Measurements from ENCODE around the gene NMNAT3. TPM values are rescaled to one million over a fixed set of nuclear protein-coding genes. Genes with fewer than 3 reads are reported as not detected.

The NMNAT3 gene
- total RNA-seq, 1 experiment from 2014 or later: 1.3 TPM

GRCh38 chr3:139610886-139611285 lies 66.9 kb downstream of the NMNAT3 start:
- Mint-ChIP-seq H3K4me1 (peaks cover 14 to 20% of the 10 kb centered on the region in 2 experiments), H3K4me3 (no peak overlapping the region), H3K9me3 (no peaks in the 10 kb centered on the region), H3K27me3 (ENCODE audit: low read depth) (no peaks in the 10 kb centered on the region), H3K27ac (no peak overlapping the region; a peak in 1 of 7 replicates), H3K36me3 (ENCODE audit: insufficient read depth in 1 of 3, low read depth in 3 of 3) (no peaks in the 10 kb centered on the region)
- Histone ChIP-seq H3K9me3 (ENCODE audit: control insufficient read depth, low read depth, low read length) (no peaks in the 10 kb centered on the region), H3K79me1 (ENCODE audit: insufficient read depth, low read depth, low read length, poor library complexity, severe bottlenecking) (no peaks in the 10 kb centered on the region), H4K5ac (ENCODE audit: insufficient read length, low read depth, low read length) (no peak overlapping the region), H3K27me3 (ENCODE audit: insufficient read depth, low read length) (no peaks in the 10 kb centered on the region; the same call in 1 of the 2 replicates), H3K27ac (ENCODE audit: insufficient read length, low read depth, low read length) (no peak overlapping the region), H2AK5ac (ENCODE audit: insufficient read length, low read length) (no peak overlapping the region), H2BK20ac (ENCODE audit: low read depth, low read length, poor library complexity, severe bottlenecking) (no peak overlapping the region), H3T11ph (ENCODE audit: low read length) (no peak overlapping the region), H3K79me2 (ENCODE audit: insufficient read depth, low read length) (no peaks in the 10 kb centered on the region), H4K8ac (replicated peaks; ENCODE audit: insufficient read length, low read depth, low read length) (no peak overlapping the region), H2BK5ac (ENCODE audit: insufficient read length, low read length) (no peak overlapping the region), H3K4me1 (ENCODE audit: insufficient read depth, low read length) (no peaks in the 10 kb centered on the region; the same call in 1 of the 2 replicates), H3K14ac (ENCODE audit: insufficient read depth, low read length) (no peak overlapping the region), H3K56ac (ENCODE audit: insufficient read length, low read depth, low read length) (no peak overlapping the region), H2BK12ac (ENCODE audit: insufficient read length, low read depth, low read length) (no peak overlapping the region), H2AFZ (ENCODE audit: low read length) (no peak overlapping the region), H3K18ac (ENCODE audit: insufficient read length, low read depth, low read length) (no peak overlapping the region), H4K91ac (ENCODE audit: insufficient read length, low read depth, low read length) (no peak overlapping the region), H3K23ac (ENCODE audit: insufficient read length, low read depth, low read length) (no peak overlapping the region), H3K4me2 (ENCODE audit: insufficient read depth, insufficient read length, low read length) (no peak overlapping the region), H2BK15ac (ENCODE audit: low read depth, low read length) (no peak overlapping the region), H3K23me2 (ENCODE audit: insufficient read length, low read depth, low read length, poor library complexity, severe bottlenecking) (no peaks in the 10 kb centered on the region), H2BK120ac (ENCODE audit: low read depth, low read length, poor library complexity, severe bottlenecking) (no peak overlapping the region), H4K20me1 (ENCODE audit: control insufficient read depth, insufficient read depth, insufficient read length) (no peaks in the 10 kb centered on the region), H3K4ac (ENCODE audit: low read depth, low read length) (no peak overlapping the region), H3K9ac (ENCODE audit: extremely low read depth, insufficient read length, low read length) (no peak overlapping the region)
- WGBS (ENCODE audit: extremely low coverage, insufficient read length, low lambda C conversion rate): no CpG with 5 or more reads among the region's 4 CpGs
- no peak for DNase-seq
- no peak for TF ChIP-seq CTCF (conservative IDR thresholded peaks at IDR 0.05)
